Glomerular visceral epithelial cell (primary cell): ENCODE data around the gene LIG1.
A peak's percentile ranks its signal among the peaks of the same experiment; 100 is the strongest.

Experiments used
- DNase-seq: peaks from one replicate; pipeline ENCODE4 v3.0.0-alpha.2; 2016; ENCODE audit errors: extremely low spot score

The LIG1 gene

DNA sequence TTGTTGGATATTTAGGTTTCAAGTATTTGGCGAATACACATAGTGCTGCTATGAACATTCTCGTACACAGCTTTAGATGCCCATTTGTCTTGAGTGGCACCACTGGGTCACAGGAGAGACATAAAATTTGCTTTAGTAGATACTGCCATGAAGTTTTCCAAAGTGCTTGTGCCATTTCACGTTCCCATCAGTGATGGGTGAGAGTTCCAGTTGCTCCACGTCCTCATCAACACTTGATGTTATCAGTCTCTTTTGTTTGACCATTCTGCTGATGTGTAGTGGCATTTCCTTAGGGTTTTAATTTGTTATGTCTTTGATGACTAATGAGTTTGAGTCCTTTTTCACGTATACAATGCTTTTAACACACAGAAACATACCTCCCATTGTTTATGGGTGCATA, 11.4 kb upstream of the LIG1 start:
- no peak for DNase-seq

DNA sequence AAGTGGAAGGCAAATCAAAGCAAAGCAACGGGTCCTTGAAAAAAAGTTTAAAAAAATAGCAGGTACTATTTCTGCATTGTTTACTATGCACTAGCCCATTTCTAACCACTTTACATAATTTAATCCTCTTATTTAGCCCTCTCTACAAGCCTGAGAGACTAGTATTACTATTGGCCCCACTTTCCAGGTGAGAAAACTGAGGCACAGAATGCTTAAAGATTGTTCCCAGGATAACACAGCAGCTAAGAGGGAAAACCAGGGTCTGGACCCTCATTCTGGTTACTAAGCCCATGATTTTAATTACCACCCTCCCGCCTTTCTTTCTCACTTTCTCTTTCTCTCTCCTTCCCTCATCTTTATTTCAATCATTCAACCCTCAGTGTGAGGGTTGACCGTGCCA, 6.1 kb upstream of the LIG1 start:
- DNase-seq, result no peak

DNA sequence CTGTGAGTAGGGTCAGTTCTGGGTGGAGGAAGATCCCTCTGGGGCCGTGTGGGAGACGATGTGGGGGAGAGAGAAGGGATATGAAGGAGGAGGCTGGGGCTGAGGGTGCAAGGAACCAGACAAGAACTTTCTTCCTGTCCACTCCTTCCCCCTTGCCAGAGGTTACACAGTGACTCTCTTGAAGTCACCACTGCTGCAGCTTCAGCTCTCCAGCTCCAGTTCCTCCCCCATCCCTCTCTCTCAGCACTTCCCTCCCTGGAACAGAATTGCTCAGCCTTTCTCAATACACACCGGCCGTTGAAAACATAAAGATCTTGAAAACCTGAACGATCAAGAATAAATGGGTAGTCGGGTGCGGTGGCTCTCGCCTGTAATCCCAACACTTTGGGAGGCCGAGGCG, 5.4 kb upstream of the LIG1 start:
- no peak for DNase-seq

DNA sequence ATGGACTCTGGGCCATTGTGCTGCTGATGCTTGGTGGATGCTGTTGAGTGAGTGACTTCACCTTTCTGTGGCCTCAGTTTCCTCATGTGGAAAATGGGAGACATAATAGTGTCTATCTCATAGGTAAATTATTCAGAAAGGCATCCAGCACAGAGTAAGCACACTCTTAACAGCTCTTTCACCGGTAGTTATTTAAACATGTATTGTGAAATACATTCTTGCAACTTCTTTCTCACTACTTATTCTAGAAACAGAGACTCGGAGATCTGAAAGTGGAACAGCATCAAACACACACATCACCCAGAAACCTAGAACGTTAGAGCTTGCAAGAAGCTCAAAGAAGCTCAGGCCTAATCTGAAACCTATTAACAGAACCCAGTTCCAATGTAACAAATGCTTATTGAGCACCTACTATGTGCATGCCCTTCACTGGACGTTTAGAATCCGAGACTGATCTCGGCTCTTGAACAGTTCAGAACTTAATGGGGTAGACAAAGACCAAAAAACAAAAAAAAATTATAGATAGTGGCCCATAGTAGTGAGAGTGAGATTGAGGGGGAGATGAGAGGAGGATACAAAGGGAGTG, 4.4 kb upstream of the LIG1 start:
- DNase-seq, result no peak

DNA sequence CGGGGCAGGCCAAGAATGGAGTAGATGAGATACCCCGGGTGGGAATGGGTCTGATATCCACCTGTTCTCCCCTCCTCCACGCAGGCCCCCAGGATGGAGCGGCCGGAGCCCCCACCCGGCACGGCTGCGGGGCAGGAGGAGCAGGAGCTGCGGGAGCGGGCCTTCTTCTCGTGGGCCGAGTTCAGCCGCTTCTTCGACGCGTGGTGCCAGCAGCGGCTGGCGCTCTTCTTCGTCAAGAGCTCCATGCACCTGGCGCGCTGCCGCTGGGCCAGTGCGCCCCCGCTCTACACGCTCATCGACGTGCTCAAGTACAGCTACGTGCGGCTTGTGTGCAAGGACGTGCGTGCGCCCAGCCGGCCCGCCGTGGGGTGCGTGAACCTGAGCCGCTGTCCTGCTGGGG, 1.6 kb upstream of the LIG1 start:
- DNase-seq, result no peak

DNA sequence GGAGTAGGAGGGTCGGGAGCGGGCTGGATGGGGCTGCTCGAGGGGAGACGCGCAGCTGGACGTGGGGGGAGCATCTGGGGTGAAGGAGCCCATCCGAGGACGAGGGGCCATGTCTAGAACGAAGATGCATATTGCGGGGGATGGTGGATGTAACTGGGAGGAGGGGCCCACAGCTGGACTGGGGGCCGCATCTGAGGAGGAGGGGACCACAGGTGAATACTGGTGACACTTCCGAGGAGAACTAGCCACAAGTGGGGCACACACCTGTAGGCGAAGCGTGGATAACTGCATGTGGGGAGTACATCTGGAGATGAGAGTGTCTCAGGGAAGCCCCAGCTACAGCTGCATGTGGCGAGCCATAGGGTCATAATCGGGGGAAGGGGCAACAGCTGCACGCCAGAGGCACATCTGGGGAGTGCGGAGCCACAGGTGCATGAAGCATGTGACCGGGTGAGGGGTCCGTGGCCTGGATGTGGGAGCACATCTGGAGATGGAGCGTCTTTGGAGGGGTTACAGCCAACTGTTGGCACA, 738 bp upstream of the LIG1 start:
- no peak for DNase-seq

DNA sequence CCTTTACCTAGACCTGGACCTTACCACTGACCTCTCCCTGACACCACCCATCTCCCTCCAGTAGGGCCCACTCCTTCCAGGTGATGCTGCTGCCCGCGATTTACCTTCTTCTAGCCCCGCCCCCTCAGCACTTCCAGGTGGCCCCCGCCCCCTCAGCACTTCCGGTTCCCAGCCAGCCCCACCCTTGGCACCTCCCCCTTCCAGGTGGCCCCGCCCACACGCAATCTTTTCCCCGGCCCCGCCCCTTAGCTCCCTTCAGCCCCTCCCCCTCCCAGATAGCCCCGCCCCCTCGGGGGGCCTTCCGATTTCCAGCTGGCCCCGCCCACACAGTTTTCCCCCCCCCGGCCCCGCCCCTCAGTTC, 586 bp downstream of the LIG1 start:
- peak; percentile 86 for DNase-seq

DNA sequence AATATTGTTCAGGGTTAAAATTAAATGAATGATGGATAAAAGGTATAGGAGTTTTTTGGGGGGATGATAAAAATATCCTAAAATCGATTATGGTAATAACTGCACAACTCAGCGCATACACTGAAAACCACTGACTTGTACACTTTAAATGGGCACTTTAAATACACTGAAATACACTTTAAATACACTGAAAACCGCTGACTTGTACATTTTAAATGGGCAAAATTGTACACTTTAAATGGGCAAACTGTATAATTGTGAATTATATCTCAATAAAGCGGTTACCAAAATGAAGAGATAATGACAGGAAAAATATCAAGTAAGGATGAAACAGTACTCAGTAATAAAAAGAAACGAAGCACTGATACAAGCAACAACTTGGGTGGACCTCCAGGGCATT, 1.5 kb downstream of the LIG1 start:
- no peak for DNase-seq

DNA sequence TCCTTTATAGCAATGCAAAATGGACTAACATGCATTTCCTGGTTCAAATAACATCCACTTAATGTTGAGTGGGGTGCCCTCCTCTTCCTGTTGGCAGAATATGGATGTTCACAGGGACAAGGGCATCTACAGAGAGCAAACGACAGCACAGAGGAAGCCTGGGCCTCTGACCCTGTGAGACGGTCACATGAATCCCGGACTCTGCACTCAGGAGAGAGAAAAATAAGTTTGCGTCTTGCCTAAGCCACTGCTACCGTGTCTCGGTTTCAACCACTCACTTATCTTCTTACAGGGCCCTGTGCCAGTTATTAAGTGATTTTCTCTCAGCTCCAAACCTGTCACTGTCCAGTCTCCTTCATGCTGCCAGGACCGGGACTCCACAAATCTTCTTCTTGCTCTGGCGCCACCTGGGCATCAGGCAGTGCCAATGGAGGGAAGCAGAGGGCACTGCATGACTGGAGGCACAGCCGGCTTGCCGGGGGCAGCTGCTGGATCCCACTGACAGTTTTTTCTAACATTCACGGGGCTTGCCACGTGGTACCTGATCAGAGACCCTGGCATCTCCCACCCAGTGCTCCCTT, 11.8 kb downstream of the LIG1 start:
- no peak for DNase-seq

DNA sequence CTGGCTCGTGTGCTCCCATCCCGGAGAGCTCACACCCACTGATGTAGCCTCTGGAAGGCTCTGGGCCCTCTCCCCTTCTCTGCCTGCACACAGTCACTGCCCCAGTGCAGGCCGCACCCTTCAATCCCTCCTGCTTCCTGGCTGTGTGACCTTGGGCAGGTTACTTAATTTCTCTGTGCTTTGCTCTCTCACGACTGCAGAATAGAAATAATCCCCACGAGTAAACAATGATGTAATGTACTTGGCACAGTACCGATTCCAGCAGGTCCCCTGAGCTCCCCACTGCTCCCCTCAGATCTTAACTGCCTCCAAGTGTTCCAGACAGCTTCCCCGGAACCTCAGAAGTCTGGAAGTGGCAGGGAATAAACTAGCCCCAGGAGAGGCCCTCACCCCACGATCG, 16.1 kb downstream of the LIG1 start:
- DNase-seq, result no peak

DNA sequence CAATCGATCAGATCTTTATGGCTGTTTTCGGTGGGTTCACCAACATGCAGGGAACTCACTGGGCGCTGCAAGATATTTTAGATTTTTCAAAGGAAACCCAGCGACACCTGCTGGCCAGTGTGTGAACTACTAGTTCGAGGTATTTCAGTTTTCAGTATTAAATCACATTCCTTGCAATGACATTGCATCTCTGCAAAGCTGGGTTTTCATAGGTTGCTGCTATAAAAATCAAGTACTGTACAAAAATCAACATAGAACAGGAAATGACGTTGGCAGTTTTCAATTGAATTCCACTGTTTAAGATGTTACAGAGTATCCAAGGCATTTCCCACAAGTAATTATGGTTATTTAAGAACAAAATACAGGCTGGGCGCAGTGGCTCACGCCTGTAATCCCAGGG, 17.6 kb downstream of the LIG1 start:
- peak; percentile 65 for DNase-seq

DNA sequence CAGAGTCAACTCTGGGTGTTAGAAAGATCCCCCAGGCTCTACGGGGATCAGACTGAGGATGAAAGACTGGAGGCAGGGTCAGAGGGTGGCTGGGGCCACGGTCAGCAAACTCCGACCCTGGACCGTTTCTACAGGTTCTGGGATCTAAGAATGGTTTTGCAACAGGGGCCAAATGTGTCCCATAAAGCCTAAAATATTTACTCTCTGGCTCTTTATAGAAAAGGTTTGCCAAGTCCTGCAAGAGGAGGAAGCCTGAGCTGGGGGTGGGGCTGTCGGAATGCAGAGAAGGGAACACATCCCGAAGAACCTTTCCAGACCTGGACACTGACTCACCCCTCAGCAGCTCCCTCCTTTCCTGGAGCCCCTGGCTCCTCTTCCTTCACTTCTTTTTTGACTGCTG, 20.7 kb downstream of the LIG1 start:
- DNase-seq, result no peak

DNA sequence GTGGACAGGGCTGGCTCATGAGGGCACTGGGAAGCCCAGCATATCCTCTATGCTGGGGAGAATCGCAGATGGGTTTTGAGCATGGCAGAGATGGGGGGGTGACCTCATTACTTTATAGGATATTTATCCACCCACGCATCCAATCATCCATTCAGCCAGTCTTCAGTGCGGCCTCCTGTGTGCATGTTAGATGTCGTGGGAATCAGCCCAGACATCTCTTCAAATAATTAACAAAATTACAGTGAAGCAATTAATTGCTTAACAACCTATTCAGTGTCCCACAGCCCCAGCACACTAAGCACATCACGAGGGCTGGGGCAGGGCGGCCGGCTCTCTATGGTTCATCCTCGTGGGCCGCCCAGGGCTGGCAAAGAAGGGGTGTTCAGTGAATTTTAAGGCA, 21.6 kb downstream of the LIG1 start:
- no peak for DNase-seq

DNA sequence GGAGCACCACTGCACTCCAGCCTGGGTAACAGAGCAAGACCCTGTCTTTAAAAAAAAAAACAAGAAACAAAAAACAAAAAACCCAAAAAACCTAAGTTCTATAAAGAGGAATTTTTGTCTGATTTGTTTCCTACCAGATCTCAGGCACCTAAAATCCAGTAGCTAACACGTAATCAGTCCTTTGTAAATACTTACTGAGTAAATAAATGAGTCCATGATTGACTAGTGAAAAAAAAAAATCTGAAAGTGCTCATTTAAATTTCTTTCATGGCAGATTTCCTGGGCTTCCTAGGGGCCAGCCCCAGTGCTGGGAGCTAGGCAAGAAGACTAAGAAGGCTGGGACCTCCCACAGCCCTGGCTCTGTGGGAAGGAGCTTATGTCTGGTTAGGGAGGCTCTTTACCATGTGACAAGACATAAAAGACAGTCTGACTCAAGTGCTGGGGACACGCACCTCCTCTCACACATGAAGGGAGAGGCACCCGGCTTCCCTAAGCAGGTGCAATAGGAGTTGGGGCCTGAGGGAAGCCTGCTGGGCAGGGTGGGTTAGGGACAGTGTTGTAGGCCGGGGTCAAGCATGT, 22.5 kb downstream of the LIG1 start:
- DNase-seq, result no peak

DNA sequence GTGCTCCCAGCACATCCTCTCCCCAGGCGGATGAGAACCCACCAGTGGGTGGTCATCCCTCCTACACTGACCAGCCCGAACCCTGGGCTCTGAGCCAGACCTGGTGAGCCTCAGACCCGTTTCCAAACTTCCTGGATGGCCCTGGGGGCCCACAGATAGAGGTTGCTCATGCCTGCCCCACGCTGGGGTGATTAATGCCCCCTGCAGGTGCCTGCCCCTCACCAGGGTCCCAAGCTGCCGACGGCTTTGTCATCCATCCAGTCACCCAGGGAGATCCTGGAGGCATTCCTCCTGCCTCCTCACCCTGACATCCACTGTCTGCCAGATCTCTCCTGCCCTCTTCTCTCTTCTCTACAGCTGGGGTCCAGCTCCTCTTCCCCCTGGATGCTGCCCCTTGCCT, 31.1 kb downstream of the LIG1 start:
- DNase-seq, result no peak

DNA sequence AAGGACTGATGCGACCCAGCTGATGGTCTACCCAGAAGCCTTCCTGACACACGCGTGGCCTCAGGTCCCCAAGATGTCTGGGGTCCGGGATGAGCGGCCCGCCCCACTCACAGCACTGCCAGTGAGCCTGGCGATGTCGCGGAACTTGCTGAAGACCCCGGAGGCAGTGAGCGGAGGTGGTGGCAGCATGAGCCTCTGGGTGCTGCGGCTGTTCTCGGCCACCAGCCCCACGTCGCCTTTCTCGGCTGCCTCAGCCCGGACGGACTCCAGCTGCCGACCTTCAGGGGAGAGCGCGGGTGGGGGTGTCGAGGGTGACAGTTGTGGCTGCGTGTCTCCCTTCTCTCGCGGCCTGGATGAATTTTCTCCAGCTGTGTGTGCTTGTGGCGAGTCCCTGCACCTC, 32.7 kb downstream of the LIG1 start:
- DNase-seq, result no peak

DNA sequence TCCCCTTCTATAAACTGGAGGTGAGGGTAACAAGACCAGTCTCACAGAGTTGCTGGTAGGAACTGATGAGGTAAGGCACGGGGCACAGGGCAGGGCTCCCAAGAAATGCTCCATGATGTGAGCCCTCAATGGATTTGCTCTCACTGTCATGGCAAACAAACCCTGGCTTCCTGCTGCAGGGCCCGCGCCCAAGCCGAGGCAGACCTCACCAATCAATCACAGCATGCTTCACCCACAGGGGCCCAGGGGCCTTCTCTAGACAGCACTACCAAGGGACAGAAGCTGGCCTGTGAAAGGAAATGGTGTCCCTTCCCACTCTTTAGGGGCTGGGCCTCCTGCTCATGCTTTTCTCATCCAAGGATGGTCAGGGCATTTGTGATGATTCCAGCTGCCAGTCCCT, 33.6 kb downstream of the LIG1 start:
- no peak for DNase-seq

DNA sequence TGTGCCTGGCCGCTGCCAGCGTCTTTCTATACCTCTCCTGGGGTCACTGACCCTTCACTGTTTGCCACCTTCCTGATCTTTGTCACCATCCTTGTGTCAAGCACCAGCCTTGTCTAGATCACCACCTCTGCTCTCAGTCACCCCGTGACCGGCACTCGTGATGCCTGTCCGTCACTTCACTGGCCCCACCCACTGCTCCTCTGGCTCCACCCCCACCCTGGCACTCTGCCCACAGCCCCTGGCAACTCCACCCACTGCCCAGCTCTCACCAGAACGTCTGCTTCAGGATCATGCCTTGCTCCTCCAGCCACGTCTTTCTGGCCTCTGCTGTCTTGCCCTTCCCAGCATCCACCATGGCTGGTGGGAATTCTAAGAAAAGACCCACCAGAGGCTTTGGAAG, 34.7 kb downstream of the LIG1 start:
- no peak for DNase-seq

DNA sequence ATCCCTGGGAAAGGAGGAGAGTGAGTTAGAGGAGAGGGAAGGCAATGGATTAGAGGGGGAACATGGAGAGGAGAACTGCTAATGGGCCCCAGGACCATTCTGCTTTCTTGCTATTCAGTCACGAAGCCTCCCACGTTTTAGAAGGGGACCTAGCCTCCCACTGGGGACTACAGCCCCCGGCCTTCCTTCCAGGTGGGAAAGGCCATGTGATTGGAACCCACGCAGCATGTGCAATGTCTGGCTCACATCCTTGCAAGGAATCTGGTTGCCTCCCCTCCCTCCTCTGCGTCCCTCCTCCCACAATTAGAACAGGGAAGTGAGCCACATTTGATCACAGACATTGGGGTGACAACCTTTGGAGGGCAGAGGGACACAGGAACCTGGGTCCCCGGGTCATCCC, 37.0 kb downstream of the LIG1 start:
- DNase-seq, result no peak

DNA sequence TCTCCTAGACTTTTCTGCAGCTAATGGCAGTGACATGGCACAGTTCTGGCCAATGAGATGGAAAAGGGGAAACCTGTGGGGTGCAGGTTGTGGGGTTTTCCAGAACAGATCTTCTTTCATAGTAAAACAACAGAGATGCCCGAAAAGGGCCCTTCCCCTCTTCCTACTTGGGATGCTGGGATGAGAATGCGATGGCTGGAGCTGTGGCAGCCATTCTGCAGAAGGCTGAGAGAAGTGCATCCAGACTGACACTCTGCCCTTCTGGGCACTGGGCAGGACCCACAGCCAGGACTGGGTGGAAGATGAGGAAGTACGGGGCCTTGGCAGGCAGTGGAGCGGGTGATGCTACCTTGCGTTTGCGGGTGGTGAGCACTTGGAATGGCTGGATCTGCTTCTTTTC, 42.6 kb downstream of the LIG1 start:
- no peak for DNase-seq

DNA sequence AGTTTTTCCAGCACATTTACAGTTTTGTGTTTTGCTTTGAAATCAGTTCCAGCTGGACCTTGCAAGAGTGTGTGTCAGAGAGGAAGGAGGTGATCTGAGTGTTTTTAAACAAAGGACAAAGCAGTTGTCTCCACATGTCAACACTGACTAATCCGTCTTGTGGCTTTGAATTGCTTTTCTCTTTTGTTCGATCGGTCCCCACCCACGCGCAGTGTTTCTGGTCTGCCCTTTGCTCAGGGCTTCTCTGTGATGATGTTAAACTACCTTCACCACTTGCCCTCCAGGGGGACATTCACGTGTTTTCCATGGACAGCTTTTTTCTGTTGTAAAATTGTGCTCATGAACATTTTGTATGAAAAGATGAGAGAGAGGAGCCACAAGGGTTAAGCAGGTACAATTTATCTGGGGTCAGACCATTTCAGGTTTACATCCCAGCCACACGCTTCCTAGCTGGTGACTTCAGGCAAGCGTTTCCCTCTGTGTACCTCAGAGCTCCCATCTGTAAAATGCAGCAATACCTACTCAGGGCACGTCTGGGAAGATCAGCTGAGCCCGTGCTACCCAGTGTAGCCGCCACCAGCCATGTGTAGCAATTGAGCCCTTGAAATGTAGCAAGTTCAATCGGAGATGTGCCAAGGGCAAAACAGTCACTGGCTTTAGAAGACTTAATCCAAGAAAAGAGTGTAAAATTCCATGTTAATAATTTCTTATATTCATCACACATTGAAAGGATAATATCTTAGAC, 46.1 kb downstream of the LIG1 start:
- DNase-seq, result no peak

DNA sequence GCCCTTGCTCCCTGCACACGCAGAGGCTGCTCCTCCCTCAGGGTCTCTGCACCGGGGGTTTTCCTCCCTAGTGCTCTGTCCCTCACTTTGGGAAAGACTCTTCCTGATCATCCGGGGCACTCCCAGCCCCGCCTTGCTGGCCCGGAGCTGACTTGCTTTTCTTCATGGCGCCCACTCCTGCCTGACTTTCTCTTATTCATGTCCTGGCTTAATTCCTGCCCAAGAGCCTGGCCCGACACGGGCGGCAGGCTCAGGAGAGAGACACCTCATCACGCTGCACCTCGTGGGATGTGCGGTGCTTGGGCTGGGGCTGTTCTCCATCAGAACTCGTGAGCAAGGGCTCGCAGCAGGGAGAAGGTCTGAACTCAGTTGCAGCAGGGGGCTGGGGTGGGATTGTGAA, 47.7 kb downstream of the LIG1 start:
- DNase-seq, result no peak

DNA sequence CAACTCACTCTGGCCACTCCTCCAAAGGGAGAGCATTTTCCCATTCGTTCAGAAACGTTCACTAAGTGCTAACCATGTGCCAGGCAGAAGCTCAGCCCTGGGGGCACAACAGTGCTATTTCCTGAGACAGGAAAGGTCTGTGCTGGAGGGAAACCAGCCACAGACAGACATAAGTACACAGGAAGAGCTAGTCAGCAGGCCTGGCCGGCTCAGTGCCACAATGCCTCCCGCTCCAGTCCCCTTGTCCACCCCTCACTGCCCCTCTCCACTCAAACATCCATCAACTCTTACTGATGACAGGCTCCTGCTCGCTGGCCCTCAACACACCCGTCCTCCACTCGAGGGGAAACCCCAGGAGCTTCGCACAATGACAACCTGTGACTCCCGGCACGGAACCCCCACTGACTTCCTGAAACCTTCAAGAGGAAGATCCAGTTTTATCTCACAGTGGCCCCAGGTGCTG, 48.2 kb downstream of the LIG1 start:
- no peak for DNase-seq
